Measurements from ENCODE around the gene HEPACAM. TPM values are rescaled to one million over a fixed set of nuclear protein-coding genes. Genes with fewer than 3 reads are reported as not detected.

HEPACAM gene
- total RNA-seq, 4 donors from 2014 or later: 8.7 to 18.4 (median 15.3) TPM

DNA sequence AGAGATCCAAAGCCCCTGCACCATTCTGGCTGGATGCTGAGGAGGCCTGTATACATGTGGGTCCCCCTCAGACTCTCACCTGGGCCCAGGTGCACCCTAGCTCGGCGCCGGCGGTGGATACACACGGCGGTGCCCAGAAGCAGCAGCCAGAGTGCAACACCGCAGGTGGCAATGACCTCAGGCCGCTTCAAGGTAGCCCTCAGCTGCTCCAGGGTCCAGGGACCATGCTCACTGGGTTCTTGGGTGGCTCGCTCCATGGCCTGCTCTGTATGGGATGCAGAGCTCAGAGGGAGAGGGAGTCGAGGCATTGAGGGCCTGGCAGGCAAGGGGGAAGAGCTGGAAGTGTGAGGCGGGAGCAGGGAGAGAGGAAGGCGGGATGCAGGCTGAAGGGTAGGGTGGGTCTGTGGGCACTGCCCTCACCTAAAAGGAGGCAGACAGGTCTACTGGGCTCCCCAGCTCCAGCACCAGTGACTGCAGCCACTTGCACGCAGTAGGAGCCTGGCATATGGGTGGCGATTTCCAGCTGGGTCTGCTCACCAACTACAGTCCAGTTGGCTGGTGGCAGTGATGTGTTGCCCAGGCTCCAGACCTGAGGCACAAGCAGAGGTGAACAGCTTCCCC is 42.0 kb downstream of the HEPACAM start:
- Histone ChIP-seq H3K4me3 (no peak overlapping the region), H3K27me3 (no peaks in the 10 kb centered on the region), H3K4me1 (peaks cover 0 to 65% (median 12%) of the 10 kb centered on the region in 4 donors), H3K9me3 (no peaks in the 10 kb centered on the region), H3K27ac (peak overlapping the region in 1 of 4 donors; percentile 14), H3K36me3 (no peaks in the 10 kb centered on the region)
- 83 to 93% methylated on average over 10 to 14 of the region's 14 CpGs for WGBS, 2 donors
- peak in 1 of 2 donors; percentile 2 for DNase-seq (ENCODE audit: low spot score in 2 of 2)
- TF ChIP-seq POLR2A (IDR thresholded peaks at IDR 0.05): no peak
- TF ChIP-seq CTCF (IDR thresholded peaks at IDR 0.05): no peak
- TF ChIP-seq EP300 (IDR thresholded peaks at IDR 0.05): no peak

GRCh38 chr11:124892750-124893454 is 42.9 kb downstream of the HEPACAM start:
- DNase-seq (ENCODE audit: low spot score in 2 of 2): peak in 1 of 2 donors; percentile 32
- Histone ChIP-seq H3K4me3 (no peak overlapping the region), H3K27ac (peak overlapping the region in 2 of 4 donors; percentile 29 to 43), H3K36me3 (no peaks in the 10 kb centered on the region), H3K27me3 (no peaks in the 10 kb centered on the region), H3K4me1 (peaks cover 0 to 65% (median 6%) of the 10 kb centered on the region in 4 donors), H3K9me3 (no peaks in the 10 kb centered on the region)
- WGBS, 2 donors: 76 to 78% methylated on average over 9 of the region's 9 CpGs
- TF ChIP-seq POLR2A (IDR thresholded peaks at IDR 0.05) (no peak), CTCF (IDR thresholded peaks at IDR 0.05) (peak in 1 of 5 experiments; percentile 11), EP300 (IDR thresholded peaks at IDR 0.05) (peak in 1 of 2 donors; percentile 41)

DNA sequence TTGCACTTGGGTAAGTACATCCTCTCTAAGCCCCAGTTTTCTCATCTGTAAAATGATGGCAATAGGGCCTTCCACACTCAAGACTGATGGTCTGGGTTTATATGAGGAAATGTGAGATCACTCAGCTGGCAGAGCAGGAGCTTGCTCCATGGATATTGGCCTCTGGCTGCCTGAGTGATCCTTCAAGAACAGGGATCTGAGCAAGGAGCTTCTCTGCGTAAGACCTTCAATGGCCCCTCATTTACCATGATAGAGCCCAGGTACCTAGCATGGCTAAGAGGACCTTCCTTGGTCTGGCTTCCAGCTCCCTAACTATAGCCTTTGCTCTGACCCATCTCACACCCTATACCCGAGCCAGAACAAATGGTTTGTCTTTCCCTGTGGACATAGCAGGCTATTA is 43.7 kb downstream of the HEPACAM start:
- no peak overlapping the region for H3K4me3 ChIP-seq
- peak in 1 of 2 donors; percentile 4 for DNase-seq (ENCODE audit: low spot score in 2 of 2)
- H3K27ac ChIP-seq: peak overlapping the region in 1 of 4 donors; percentile 29
- no peaks in the 10 kb centered on the region for H3K9me3 ChIP-seq
- WGBS, 2 donors: 73 to 78% methylated on average over 2 of the region's 2 CpGs
- TF ChIP-seq EP300 (IDR thresholded peaks at IDR 0.05) (no peak), POLR2A (IDR thresholded peaks at IDR 0.05) (no peak), CTCF (IDR thresholded peaks at IDR 0.05) (no peak)
- H3K27me3 ChIP-seq: no peaks in the 10 kb centered on the region
- peaks cover 0 to 63% (median 6%) of the 10 kb centered on the region in 4 donors for H3K4me1 ChIP-seq
- H3K36me3 ChIP-seq: no peaks in the 10 kb centered on the region

DNA sequence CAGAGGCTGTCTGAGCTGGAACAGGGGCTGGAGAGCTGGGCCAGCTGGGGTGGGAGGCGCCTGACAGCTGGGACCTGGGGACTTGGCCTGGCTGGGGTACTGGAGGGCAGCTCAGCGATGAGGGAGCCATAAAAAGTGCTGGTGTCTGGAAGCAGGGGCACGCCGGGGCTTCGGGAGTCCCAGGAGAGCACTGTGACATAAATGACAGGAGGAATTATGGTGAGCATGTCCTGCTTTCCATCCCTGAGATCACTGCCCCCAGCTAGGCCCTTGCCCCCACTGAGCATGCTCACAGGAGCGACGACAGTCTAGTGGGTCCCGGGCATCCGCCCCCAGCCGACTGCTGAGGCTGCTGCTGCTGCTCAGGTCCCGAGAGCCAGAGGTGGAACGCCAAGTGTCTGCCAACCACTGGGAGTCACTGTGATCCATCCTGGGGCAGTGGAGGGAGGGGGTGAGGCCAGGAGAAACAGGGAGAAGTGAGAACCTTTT is 44.4 kb downstream of the HEPACAM start:
- H3K36me3 ChIP-seq: no peaks in the 10 kb centered on the region
- no peak overlapping the region for H3K27ac ChIP-seq
- peaks cover 0 to 56% (median 6%) of the 10 kb centered on the region in 4 donors for H3K4me1 ChIP-seq
- TF ChIP-seq CTCF (IDR thresholded peaks at IDR 0.05): no peak
- no peak for TF ChIP-seq POLR2A (IDR thresholded peaks at IDR 0.05)
- TF ChIP-seq EP300 (IDR thresholded peaks at IDR 0.05): no peak
- WGBS, 2 donors: 39 to 47% methylated on average over 7 to 12 of the region's 12 CpGs
- peak in 1 of 2 donors; percentile 5 for DNase-seq (ENCODE audit: low spot score in 2 of 2)
- no peaks in the 10 kb centered on the region for H3K27me3 ChIP-seq
- no peaks in the 10 kb centered on the region for H3K9me3 ChIP-seq
- no peak overlapping the region for H3K4me3 ChIP-seq

Measured in tibial nerve (tissue), 4 donors.